ENCODE measurements around the gene BBX. TPM values are rescaled to one million over a fixed set of nuclear protein-coding genes. Genes with fewer than 3 reads are reported as not detected.

Gene BBX
- total RNA-seq, 1 experiment from 2014 or later = 73.2 TPM

GRCh38 chr3:107822308-107822707 lies 299.5 kb downstream of the BBX start:
- peaks cover 11% of the 10 kb centered on the region for H3K27me3 Mint-ChIP-seq (ENCODE audit: insufficient read depth, unreplicated experiment)
- peaks cover 4% of the 10 kb centered on the region for H3K36me3 Mint-ChIP-seq (ENCODE audit: insufficient read depth, unreplicated experiment)
- POLR2A ChIA-PET = interaction anchor here (0.7 kb wide), 1 partner anchor 159 kb away, joined by 3 read pairs; no protein-coding TSS in a partner anchor
- no peak for DNase-seq (ENCODE audit: unreplicated experiment)
- no peak overlapping the region for H3K27ac Mint-ChIP-seq (ENCODE audit: low read depth, unreplicated experiment)
- TF ChIP-seq CTCF (IDR thresholded peaks at IDR 0.05; ENCODE audit: unreplicated experiment) = no peak
- H3K9me3 Mint-ChIP-seq (ENCODE audit: unreplicated experiment) = no peaks in the 10 kb centered on the region
- no peaks in the 10 kb centered on the region for H3K4me1 Mint-ChIP-seq (ENCODE audit: insufficient read depth, unreplicated experiment)
- H3K4me3 Mint-ChIP-seq (ENCODE audit: unreplicated experiment) = no peak overlapping the region
- BruUV-seq (replicated peaks) = no TSS peak
- intact Hi-C loops (cut with micrococcal nuclease) = no loop called here
- CTCF ChIA-PET = interaction anchor here (0.6 kb wide), 1 partner anchor 405 kb away, joined by 4 read pairs; no protein-coding TSS in a partner anchor

- no peak for TF ChIP-seq CTCF (IDR thresholded peaks at IDR 0.05; ENCODE audit: unreplicated experiment)
- no peaks in the 10 kb centered on the region for H3K4me1 Mint-ChIP-seq (ENCODE audit: insufficient read depth, unreplicated experiment)
- ChIA-PET POLR2A (interaction anchor here (1.2 kb wide), 1 partner anchor 10 kb away, joined by 4 read pairs; no protein-coding TSS in a partner anchor), CTCF (interaction anchor here (0.6 to 0.7 kb wide), 2 partner anchors 15 to 263 kb away, joined by 4 to 6 read pairs; no protein-coding TSS in a partner anchor)
- DNase-seq (ENCODE audit: unreplicated experiment) = no peak
- H3K4me3 Mint-ChIP-seq (ENCODE audit: unreplicated experiment) = no peak overlapping the region
- peaks cover 4% of the 10 kb centered on the region for H3K27me3 Mint-ChIP-seq (ENCODE audit: insufficient read depth, unreplicated experiment)
- no peak overlapping the region for H3K27ac Mint-ChIP-seq (ENCODE audit: low read depth, unreplicated experiment)
- BruUV-seq (replicated peaks) = no TSS peak
- H3K36me3 Mint-ChIP-seq (ENCODE audit: insufficient read depth, unreplicated experiment) = no peaks in the 10 kb centered on the region
- intact Hi-C loops (cut with micrococcal nuclease) = no loop called here
- H3K9me3 Mint-ChIP-seq (ENCODE audit: unreplicated experiment) = no peaks in the 10 kb centered on the region
Observed at GRCh38 chr3:107824822-107825371, 302.1 kb downstream of the BBX start.

- ChIA-PET CTCF (no interaction called here), POLR2A (interaction anchor here (1.2 kb wide), 1 partner anchor 9 kb away, joined by 4 read pairs; no protein-coding TSS in a partner anchor)
- DNase-seq (ENCODE audit: unreplicated experiment) = no peak
- H3K27me3 Mint-ChIP-seq (ENCODE audit: insufficient read depth, unreplicated experiment) = no peaks in the 10 kb centered on the region
- intact Hi-C loops (cut with micrococcal nuclease) = no loop called here
- H3K4me1 Mint-ChIP-seq (ENCODE audit: insufficient read depth, unreplicated experiment) = no peaks in the 10 kb centered on the region
- H3K4me3 Mint-ChIP-seq (ENCODE audit: unreplicated experiment) = no peak overlapping the region
- no peak overlapping the region for H3K27ac Mint-ChIP-seq (ENCODE audit: low read depth, unreplicated experiment)
- no peaks in the 10 kb centered on the region for H3K9me3 Mint-ChIP-seq (ENCODE audit: unreplicated experiment)
- no peak for TF ChIP-seq CTCF (IDR thresholded peaks at IDR 0.05; ENCODE audit: unreplicated experiment)
- no peaks in the 10 kb centered on the region for H3K36me3 Mint-ChIP-seq (ENCODE audit: insufficient read depth, unreplicated experiment)
- no TSS peak for BruUV-seq (replicated peaks)
Observed at GRCh38 chr3:107825556-107825955, 302.8 kb downstream of the BBX start.

GRCh38 chr3:107826727-107827126 lies 304.0 kb downstream of the BBX start:
- no peak overlapping the region for H3K27ac Mint-ChIP-seq (ENCODE audit: low read depth, unreplicated experiment)
- H3K9me3 Mint-ChIP-seq (ENCODE audit: unreplicated experiment) = no peaks in the 10 kb centered on the region
- no peaks in the 10 kb centered on the region for H3K27me3 Mint-ChIP-seq (ENCODE audit: insufficient read depth, unreplicated experiment)
- H3K4me3 Mint-ChIP-seq (ENCODE audit: unreplicated experiment) = no peak overlapping the region
- no peak for DNase-seq (ENCODE audit: unreplicated experiment)
- no peaks in the 10 kb centered on the region for H3K4me1 Mint-ChIP-seq (ENCODE audit: insufficient read depth, unreplicated experiment)
- H3K36me3 Mint-ChIP-seq (ENCODE audit: insufficient read depth, unreplicated experiment) = no peaks in the 10 kb centered on the region
- intact Hi-C loops (cut with micrococcal nuclease) = no loop called here
- POLR2A ChIA-PET = no interaction called here
- BruUV-seq (replicated peaks) = no TSS peak
- CTCF ChIA-PET = no interaction called here
- TF ChIP-seq CTCF (IDR thresholded peaks at IDR 0.05; ENCODE audit: unreplicated experiment) = no peak
